GM12878 (cell line): ENCODE results near the gene WFDC9. TPM values are rescaled to one million over a fixed set of nuclear protein-coding genes. Genes with fewer than 3 reads are reported as not detected.

Source experiments
- BCLAF1 ChIP-seq: fragments of 450-650 bp; IDR thresholded peaks from 2 replicates; pipeline ENCODE4 v1.6.1; 2017; ENCODE audit warnings: antibody characterized with exemption, mild to moderate bottlenecking, moderate library complexity
- RELB ChIP-seq: fragments of 450-650 bp; IDR thresholded peaks from 2 replicates; pipeline ENCODE4 v1.6.1; 2017; ENCODE audit warnings: low read depth, mild to moderate bottlenecking, moderate library complexity
- ZBTB40 ChIP-seq: fragments of 450-650 bp; IDR thresholded peaks from 2 replicates; pipeline ENCODE4 v1.6.1; 2016; ENCODE audit warnings: mild to moderate bottlenecking, moderate library complexity, borderline replicate concordance
- polyA plus RNA-seq, 11 experiments: library from polyadenylated mRNA; depleted of rRNA in 4 of 11; unstranded in 6 of 11; stranded (reverse) in 5 of 11; fragments of >200 nt; fragmentation: Nextera tagmentation in 4 of 11; fragmentation: Illumina TruSeq in 1 of 11; extraction: Ambion mirVana in 4 of 11; extraction: Trizol in 1 of 11; gene quantifications; 1 replicate in 1 of 11; 2 replicates in 10 of 11; pipeline versions ENCODE4 v1.2.1 to v1.2.3, GENCODE V29; 2011 to 2016; ENCODE audit warnings: inconsistent platforms in 2 of 11, missing spikeins in 2 of 11, low read depth in 1 of 11
- total RNA-seq, 4 experiments: library from RNA; depleted of rRNA in 3 of 4; stranded (reverse); fragments of >200 nt in 3 of 4; fragmentation: Illumina TruSeq in 1 of 4; extraction: Trizol in 1 of 4; gene quantifications; 2 replicates each; pipeline versions ENCODE4 v1.2.1 to v1.2.3, GENCODE V29; 2013 to 2021

The WFDC9 gene
- total and polyA plus RNA-seq, 10 of the 15 experiments (the other 5 are each of a cell fraction or from before 2014, with no cell fraction given), result not detected

GRCh38 chr20:45595235-45595634, 35.8 kb downstream of the WFDC9 start (continued):
- TF ChIP-seq RELB, result no peak
- TF ChIP-seq BCLAF1, result no peak
- TF ChIP-seq ZBTB40, result no peak
- TF ChIP-seq, all 136 proteins: peak for 0
